HG03045 (cell line): Measurements from ENCODE around the gene NRF1.

Experiments used
- ATAC-seq: cut with Tn5 transposase; IDR thresholded peaks from one replicate; pipeline ENCODE4 v1.9.1; 2021; ENCODE audit warnings: mild to moderate bottlenecking, moderate library complexity; ENCODE audit not compliant: unreplicated experiment

The NRF1 gene

GRCh38 chr7:129678606-129679005, 67.1 kb downstream of the NRF1 start:
- ATAC-seq: no peak

GRCh38 chr7:129680400-129680799, 68.9 kb downstream of the NRF1 start:
- ATAC-seq: no peak

- no peak for ATAC-seq
Observed at GRCh38 chr7:129684777-129685176, 73.3 kb downstream of the NRF1 start.

- no peak for ATAC-seq
Observed at GRCh38 chr7:129686063-129686462, 74.5 kb downstream of the NRF1 start.

DNA sequence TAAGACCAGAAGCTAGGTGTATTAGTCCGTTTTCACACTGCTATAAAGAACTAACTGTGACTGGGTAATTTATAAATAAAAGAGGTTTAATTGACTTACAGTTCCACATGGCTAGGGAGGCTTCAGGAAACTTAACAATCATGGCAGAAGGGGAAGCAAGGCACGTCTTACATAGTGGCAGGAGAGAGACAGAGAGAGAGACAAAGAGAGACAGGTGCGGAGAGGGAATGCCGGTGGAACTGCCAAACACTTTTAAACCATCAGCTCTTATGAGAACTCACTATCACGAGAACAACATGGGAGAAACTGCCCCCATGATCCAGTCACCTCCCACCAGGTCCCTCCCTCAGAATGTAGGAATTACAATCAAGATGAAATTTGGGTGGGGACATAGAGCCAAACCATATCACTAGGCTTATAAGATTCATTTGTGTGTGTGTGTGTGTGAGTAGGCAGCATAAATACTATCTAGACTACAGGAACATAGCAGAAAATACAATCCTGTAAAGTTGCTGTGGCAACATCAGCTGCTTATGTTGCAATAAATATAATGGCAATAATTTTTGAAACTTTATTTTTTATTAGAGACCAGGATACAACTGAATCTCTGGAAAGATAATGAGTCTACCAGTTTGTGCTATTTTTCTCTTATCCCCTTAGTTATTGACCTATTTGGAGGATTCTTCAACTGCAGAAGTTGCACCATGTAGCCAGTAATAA, 77.1 kb downstream of the NRF1 start:
- no peak for ATAC-seq

- no peak for ATAC-seq
Observed at GRCh38 chr7:129689995-129690581, 78.6 kb downstream of the NRF1 start.

- no peak for ATAC-seq
Observed at GRCh38 chr7:129690701-129691100, 79.2 kb downstream of the NRF1 start.

GRCh38 chr7:129698516-129699418, 87.2 kb downstream of the NRF1 start:
- ATAC-seq: no peak

GRCh38 chr7:129702316-129702715, 90.8 kb downstream of the NRF1 start:
- no peak for ATAC-seq

GRCh38 chr7:129702761-129703338, 91.3 kb downstream of the NRF1 start:
- no peak for ATAC-seq

GRCh38 chr7:129703751-129704150, 92.2 kb downstream of the NRF1 start:
- no peak for ATAC-seq

DNA sequence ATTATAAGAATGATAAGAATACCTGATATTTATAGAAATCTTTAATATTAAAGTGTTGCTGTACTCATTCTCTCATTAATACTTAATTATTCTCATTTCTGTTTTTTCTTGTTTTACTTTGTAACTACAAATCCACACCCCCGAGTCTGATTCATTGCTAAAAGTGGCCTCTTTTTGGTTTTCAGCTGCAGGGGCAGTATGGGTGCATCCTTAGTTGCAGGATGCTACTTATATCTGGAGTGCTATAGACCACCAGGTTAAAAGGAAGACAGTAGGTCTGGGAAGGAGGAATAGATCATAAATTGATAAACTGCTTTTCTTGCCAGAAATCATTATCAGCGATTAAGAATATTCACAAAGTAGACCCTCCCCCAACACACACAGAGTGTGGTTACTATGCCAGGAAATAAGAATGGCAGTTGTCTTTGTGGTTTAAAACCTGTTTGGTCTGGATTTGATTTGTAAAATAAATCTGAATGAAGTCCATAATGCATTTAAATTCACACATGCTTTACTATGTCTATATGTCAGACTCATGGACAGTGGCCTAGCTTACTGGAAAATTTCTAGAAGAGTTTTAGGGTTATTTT, 96.5 kb downstream of the NRF1 start:
- ATAC-seq: no peak

DNA sequence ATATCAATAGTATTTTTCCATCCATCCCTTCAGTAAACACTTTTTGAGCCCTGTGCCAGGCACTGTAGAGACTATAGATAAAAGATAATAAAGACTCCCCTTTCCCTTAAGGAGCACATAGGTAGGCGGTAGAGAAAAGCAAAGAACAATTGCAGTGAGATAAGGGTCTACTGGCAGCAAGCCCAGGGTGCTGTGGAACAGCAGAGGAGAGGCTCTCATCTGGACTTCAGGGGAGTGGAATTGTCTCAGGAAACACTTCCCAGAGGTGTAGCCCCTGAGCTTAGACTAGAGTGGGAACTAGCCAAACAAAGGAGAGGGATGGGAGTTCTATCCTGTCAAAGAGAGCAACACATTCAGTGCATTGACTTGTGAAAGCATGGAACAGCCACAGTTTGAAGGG, 102.0 kb downstream of the NRF1 start:
- ATAC-seq: no peak

- ATAC-seq: no peak
Observed at GRCh38 chr7:129714514-129715063, 103.1 kb downstream of the NRF1 start.

- no peak for ATAC-seq
Observed at GRCh38 chr7:129719980-129720732, 108.6 kb downstream of the NRF1 start.

- ATAC-seq: no peak
Observed at GRCh38 chr7:129721068-129721467, 109.5 kb downstream of the NRF1 start.

GRCh38 chr7:129723679-129724078, 112.2 kb downstream of the NRF1 start:
- ATAC-seq: no peak

DNA sequence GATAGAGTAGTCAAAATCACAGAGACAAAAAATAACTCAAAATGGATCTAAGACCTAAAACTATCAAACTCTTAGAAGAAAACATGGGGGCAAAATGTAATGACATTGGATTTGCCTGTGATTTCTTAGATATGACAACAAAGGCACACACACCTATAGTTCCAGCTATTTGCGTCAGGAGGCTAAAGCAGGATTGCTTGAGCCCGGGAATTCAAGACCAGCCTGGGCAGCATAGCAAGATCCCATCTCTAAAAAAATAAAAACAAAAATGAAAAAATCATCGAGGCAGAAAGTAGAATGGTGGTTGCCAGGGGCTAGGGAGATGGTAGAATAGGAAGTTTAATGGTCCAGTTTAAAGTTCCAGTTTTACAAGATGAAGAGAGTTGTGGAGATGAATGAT, 113.3 kb downstream of the NRF1 start:
- ATAC-seq: no peak

DNA sequence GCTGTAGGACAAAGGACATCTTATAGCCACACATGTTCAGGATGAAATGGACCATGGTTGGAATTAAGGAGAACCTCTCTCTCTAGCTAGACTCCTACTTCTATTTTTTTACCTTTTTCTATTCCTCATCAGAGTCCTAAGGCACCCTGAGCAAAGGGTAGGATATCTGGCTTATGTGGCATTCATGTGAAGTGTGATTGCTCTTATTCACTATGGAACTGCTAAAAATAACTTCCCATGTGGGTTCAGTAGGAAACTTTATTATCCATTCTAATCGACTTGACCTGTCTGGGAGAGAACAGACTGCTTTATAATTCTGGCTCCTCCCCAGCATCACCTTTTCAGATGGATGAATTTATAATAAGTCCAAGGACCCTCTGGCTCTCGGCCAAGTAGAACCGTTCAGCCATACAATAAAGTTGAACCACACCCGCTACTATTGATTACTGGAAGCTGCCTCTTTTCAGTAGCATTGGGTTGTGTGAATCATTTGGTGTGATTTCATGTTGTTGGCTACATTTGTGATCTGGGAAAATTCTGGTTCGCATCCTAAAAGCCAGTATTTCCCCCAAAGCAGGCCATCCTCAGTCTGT, 117.5 kb downstream of the NRF1 start:
- no peak for ATAC-seq

GRCh38 chr7:129729511-129729910, 118.0 kb downstream of the NRF1 start:
- ATAC-seq: no peak
